ENCODE results near the gene LKAAEAR1.

GRCh38 chr20:64079273-64080012, 4.8 kb downstream of the LKAAEAR1 start, which contains the start of gene RGS19:
- no peak for TF ChIP-seq REST (IDR thresholded peaks at IDR 0.05; ENCODE audit: low read depth)
- TF ChIP-seq CEBPB (IDR thresholded peaks at IDR 0.05): no peak
- no peak for TF ChIP-seq YY1 (IDR thresholded peaks at IDR 0.05; ENCODE audit: low read depth)
- peak; percentile 25; the same call in 1 of the 2 replicates for TF ChIP-seq TAF1 (IDR thresholded peaks at IDR 0.05; ENCODE audit: low read depth)
